HL-60 (cell line): ENCODE measurements around the gene CRISP1.

Experiments used
- GABPA ChIP-seq: IDR thresholded peaks from 2 replicates; pipeline ENCODE4 v1.6.1; 2012; ENCODE audit warnings: low read depth
- POLR2AphosphoS5 ChIP-seq: IDR thresholded peaks from 2 replicates; pipeline ENCODE4 v1.6.1; 2012; ENCODE audit warnings: low read depth
- TF ChIP-seq, protein P1 (sequence below): IDR thresholded peaks from one replicate; pipeline ENCODE4 v1.5.1; 2011; ENCODE audit warnings: low read length, control low read depth, inconsistent platforms; ENCODE audit not compliant: insufficient read depth

DNA sequence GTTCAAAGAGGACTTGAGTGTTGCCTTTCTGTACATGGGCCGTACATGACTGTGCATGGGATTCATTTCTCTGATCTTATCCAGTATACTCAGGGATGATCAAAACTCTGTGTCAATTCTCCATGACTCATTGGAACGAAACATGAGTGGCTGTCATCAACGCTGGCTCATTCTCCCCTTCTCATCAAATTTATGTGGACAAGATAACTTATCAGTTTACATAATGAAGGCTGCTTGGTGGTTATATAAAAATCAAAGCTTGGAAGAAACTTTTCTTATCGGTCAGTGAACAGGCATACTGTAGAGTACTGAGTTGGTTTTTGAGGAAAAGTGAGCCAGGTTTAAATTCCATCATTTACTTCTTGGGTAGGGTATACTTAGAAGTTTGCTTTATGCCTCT, 24.9 kb downstream of the CRISP1 start:
- TF ChIP-seq, protein P1, sequence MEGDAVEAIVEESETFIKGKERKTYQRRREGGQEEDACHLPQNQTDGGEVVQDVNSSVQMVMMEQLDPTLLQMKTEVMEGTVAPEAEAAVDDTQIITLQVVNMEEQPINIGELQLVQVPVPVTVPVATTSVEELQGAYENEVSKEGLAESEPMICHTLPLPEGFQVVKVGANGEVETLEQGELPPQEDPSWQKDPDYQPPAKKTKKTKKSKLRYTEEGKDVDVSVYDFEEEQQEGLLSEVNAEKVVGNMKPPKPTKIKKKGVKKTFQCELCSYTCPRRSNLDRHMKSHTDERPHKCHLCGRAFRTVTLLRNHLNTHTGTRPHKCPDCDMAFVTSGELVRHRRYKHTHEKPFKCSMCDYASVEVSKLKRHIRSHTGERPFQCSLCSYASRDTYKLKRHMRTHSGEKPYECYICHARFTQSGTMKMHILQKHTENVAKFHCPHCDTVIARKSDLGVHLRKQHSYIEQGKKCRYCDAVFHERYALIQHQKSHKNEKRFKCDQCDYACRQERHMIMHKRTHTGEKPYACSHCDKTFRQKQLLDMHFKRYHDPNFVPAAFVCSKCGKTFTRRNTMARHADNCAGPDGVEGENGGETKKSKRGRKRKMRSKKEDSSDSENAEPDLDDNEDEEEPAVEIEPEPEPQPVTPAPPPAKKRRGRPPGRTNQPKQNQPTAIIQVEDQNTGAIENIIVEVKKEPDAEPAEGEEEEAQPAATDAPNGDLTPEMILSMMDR = no peak
- TF ChIP-seq POLR2AphosphoS5 = no peak
- no peak for TF ChIP-seq GABPA
